T-helper 9 cell (primary cell): ENCODE data around the gene P4HB.
A peak's percentile ranks its signal among the peaks of the same experiment; 100 is the strongest.

Experiments used
- DNase-seq: peaks from one replicate; pipeline ENCODE4 v3.0.0-alpha.2; 2020
- total RNA-seq, 2 donors: gene quantifications; one replicate each; lab custom pipeline; 2026; lab: John Stamatoyannopoulos, UW

Gene P4HB
- 267 to 293 reads per million in 2 donors for total RNA-seq

GRCh38 chr17:81859906-81860755 lies at the start of gene P4HB:
Gene P4HB (minus strand): TSS chr17:81860535. CDS start chr17:81860471, 64 bp downstream.
- peak; percentile 96 for DNase-seq

GRCh38 chr17:81909231-81909630 lies 48.9 kb upstream of the P4HB start:
- DNase-seq = no peak

- no peak for DNase-seq
These were observed 48.5 kb upstream of the P4HB start for GRCh38 chr17:81908793-81909192.

DNA sequence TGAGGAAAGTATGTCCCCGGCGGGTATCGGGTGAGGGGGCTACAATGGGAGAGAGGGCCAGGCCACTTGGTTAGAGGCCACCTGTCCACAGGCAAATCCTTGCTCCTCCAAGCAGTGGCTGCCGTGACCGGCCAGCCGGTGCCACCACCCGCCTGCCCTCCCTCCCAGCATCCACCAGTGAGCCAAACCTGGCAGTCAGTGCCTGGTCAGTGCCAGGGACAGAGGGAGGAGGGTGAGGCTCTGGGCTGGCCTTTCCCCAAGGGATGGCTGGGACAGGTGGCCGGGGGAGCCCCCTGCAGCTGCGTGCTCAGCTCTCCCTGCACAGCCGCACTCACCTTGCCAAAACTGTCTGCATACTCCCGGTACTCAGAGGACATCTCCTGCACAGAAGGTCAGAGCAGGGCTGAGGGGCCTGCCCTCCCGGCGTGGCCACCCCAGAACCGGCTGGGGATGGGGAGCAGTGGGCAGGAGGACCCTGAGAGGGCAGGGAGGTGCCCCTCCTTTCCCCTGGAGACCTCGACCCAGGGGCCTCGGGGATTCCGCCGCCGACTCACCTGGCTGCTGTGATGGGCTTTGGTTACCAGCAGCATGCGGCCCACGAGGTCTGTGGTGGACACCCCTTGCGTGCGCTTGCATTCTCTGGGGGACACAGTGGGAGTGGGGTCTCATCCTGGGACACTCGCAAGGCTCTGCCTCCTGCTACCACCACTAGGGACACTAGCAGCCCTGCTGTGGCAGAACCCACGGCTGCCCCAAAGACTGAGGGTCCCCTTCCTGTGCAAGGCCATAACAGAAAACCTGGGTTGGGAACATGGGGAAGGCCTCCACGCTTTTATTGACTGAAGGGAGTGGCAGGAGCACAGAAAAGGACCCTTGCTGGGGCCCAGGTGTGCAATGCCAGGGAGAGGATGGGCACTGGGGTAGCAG lies 47.1 kb upstream of the P4HB start:
- no peak for DNase-seq

GRCh38 chr17:81906476-81907218 lies 46.3 kb upstream of the P4HB start:
- no peak for DNase-seq

DNA sequence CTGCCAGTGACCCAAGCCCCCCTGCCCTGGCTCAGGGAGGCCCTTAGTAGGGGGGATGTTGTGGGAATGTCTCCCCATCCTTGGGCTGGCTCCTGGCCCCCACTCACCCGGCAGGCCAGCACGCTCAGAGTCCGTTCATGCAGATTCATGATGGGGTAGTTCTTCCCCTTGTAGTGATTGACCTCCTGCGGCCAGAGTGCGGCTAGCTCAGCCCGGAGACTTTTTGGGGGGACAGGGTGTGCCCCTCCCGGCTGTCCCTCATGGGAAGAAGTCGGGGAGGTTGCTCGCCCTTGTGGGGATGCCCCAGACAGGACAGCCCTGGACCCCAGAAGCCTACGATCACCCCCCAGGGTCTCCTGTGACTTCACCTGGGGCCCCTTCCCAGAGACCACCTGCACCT lies 45.7 kb upstream of the P4HB start:
- DNase-seq = no peak

- no peak for DNase-seq
These were observed 45.1 kb upstream of the P4HB start for GRCh38 chr17:81905424-81905875.

DNA sequence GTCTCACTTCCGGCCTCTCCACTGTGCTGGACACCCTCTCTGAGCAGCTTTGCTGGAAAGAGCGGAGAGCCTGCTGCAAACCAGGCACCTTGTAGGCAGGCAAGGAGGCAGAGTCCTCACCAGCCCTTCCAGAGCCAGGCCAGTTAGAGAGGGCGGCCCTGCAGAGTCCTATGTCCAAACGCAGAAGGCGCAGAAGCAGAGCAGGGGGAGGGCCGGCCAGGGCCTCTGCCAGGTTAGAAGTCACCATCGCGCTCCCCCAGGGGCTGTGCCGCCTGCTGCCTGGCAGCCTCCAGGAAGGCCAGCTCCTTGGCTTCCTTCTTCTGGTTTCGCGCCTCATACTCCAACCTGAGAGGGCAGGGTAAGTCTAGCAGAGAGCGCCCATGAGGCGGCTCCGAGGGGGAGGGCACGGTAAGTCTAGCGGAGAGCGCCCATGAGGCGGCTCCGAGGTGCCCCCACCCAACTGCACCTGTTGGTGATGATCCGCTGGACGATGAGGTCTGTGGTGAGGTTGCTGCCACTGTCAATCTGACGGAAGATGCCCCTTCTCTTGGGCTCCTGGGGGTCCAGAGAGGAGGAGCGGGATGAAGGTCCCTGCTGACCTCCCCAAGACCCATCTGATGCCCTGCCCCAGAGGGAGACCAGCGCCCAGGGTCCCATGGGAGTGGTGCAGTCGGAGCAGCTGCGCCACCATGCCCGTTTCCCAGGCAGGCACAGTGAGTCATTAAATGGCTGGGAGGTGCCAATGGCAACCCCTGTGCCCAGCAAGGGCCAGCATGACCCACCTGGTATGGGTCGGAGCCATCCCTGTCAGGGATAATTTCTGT lies 44.5 kb upstream of the P4HB start:
- DNase-seq = no peak

DNA sequence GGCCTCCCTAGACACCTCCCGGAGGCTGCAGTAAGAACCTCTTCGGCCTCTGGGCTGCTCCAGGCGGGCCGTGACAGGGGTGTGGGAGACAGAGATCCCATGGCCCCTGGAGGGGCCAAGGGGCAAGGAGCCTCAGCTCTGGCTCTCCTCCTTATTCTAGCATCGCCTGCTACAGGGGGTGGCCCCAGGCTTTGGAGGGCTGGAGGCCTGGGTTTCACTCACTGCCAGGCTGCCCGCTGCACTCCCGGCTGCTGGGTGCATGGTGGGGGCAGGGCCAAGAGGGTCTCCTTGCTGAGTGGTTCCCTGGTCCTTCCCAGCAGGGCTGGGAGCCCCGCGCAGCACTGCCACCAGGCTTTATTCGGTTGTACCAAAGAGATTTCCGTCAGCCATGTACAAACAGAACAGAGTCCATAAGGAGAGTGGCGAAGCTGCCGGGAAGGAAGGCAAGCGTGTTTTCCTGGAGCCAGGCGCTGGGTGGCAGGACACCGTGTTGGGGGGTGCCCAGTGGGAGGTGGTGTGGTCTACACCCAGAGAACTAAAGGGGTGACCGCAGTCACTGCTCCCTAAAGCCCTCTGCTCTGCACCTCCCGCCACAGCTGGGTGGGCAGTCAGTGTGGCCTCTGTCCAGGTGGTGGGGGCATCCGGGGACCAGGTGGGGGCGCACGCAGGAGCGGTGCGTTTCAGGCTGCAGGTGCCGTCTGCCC lies 43.7 kb upstream of the P4HB start:
- DNase-seq = no peak

GRCh38 chr17:81903415-81903831 lies 43.1 kb upstream of the P4HB start:
- DNase-seq = no peak

DNA sequence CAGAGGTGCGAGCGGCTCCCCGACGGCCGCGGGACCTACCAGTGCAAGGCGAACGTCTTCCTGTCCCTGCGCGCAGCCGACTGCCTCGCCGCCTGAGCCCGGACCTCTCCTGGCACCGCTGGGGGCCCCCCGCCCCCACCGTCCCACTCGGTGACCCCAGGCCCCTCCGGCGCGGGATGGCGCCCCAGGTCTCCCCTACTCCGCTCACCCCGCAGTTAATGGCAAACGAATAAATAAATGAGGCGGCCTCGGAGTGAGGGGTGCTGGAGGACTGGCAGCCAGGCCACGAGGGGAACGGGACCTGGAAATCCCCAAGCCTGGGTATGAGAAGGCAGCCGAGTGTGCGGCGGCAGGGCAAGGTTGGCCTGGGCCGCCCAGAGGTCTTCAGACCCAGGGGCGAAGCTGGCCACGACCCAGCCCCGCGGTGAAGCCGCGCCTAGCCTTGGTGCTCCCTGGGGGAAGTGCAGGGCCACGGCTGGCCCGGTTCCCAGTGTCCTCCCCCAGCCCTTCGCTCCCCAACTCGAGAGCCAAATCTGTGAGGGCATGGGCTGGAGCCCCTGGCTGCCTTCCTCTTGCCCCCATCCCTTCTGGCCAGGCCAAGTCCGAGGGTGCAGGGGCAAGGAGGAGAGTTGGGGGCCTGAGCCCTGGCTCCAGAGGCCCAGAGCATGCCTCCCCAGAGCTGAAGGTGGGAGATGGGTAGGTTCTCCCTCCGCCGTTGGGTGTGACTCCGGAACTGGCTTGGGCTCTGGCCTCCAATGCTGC lies 42.5 kb upstream of the P4HB start:
- DNase-seq = no peak

DNA sequence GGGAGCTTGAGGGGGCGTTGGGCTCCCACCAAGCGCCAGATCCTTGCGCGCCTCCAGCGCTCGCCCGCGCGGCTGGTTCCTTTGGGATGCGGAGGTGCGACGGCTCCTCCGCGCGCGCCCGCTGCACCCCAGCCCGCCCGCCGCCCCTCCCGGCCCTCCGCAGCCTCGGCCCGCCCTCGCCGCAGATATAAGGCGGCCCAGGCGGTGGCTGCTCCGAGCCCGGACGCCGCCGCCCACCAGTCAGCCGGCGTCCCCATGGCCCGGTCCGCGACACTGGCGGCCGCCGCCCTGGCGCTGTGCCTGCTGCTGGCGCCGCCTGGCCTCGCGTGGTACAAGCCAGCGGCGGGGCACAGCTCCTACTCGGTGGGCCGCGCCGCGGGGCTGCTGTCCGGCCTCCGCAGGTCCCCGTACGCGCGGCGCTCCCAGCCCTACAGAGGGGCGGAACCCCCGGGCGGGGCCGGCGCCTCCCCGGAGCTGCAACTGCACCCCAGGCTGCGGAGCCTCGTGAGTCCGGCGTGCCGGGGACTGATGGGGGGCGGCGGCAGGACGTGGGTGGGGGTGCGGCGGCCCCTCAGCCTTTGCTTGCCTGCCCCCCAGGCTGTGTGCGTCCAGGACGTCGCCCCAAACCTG lies 41.8 kb upstream of the P4HB start, which contains the start of gene NPB:
TSS of gene NPB (plus strand) at position 216 of the 630 bp plus-strand sequence. CDS start at position 256, 40 bp downstream.
- no peak for DNase-seq

GRCh38 chr17:81901167-81902022 lies 41.1 kb upstream of the P4HB start:
- no peak for DNase-seq

DNA sequence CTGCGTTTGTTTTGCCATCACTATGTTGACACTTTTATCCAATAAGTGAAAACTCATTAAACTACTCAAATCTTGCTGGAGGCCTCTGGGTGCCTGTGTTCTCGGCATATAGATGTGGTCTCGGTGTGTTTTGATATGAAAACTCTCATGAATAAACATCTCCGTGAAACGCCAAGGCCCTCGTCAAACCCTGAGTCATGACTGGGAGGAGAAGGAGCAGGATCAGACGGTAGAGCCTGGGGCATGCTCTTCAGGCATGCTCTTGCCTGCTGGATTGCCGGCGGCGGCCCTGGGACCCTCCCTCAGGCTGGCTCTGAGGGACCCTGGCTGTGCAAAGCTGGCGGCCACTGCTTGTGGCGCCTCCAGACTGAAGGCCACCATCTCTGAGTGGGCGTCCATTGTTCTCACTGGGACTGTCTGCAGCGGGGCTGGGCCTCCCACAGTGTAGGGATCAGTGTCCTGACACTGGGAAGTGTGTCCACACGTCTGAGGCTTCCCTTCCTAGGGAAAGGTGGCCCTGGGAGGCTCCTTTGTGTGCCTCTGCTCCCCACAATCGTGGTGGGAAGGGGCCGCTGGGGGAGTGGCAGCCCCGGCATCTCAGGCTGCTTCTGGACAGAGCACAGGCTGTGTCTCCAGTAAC lies 40.0 kb upstream of the P4HB start:
- no peak for DNase-seq

GRCh38 chr17:81899514-81900166 lies 39.3 kb upstream of the P4HB start:
- DNase-seq = no peak

GRCh38 chr17:81898885-81899284 lies 38.5 kb upstream of the P4HB start:
- no peak for DNase-seq

DNA sequence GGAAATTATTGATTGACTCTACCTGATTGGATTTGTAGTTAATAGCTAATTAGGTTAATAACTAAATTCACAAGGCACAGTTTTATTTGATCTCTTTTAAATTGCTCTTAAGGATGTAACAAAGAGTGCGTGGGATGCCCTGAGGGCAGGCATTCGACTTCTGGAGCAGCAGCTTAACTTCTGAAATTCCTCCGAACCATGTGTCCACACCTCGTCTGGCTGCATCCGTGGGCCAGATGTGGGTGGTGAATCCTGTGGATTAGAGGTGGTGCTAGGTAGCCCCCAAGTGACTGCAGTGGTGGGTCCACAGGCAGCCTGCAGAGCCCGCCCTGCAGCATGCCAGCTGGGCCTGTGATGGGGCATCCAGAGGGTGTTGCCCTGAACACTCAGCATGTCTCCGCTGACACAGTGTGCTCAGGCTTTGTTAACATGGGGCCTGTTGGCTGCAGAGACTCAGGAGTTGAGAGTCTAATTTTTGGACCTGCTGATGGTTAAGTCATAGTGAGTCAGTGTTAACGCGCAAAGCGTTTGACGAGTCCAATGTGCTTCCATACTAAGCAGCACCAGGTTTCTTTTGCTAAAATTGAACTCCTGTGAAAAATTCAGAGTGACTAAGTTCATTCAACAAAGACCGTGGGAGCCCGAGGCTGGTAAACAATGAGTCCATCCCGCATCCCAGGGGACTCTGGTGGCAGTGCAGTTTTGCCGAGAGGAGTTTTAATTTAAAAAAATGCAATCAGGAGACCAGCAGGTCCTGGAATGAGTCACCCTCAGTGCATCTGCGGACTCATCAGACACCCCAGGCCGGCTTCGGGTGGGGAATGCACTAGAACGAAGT lies 37.9 kb upstream of the P4HB start:
- no peak for DNase-seq
